Left renal cortex interstitium (tissue), 4 donors: ENCODE data around the gene TMEM86A. TPM values are rescaled to one million over a fixed set of nuclear protein-coding genes. Genes with fewer than 3 reads are reported as not detected.

Experiments
- DNase-seq, 4 donors: peaks; one replicate each; pipeline ENCODE4 v3.0.0-alpha.2; 2013; ENCODE audit warnings: low read depth in 4 of 4, low spot score in 2 of 4, missing footprints in 1 of 4
- polyA plus RNA-seq, 4 donors: library from polyadenylated mRNA; unstranded; fragments of 120-200 nt; gene quantifications; one replicate each; pipeline ENCODE4 v1.2.1, GENCODE V29; 2013; ENCODE audit not compliant: insufficient read length in 4 of 4

Gene TMEM86A
- polyA plus RNA-seq, 4 donors, result 7.0 to 10.0 (median 8.2) TPM

DNA sequence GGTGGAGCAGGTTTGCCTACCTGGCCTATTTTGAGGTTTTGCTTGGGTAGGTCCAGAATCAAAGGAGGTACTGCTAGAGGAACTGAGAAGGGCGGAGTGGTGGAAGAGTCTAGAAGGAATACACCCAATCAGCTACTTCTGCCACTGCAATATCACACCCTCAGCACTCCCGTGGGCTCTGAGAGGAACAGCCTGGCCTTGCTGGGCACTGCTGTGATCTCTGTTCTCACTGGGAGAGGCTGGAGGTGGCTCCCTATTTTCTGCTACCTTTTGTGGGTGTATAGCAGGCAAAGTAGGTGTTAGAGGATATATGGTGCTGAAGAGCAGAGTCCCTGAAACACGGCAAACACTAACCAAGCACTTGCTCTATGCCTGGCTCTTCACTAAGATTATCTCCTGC is 52.4 kb downstream of the TMEM86A start:
- DNase-seq, result no peak

DNA sequence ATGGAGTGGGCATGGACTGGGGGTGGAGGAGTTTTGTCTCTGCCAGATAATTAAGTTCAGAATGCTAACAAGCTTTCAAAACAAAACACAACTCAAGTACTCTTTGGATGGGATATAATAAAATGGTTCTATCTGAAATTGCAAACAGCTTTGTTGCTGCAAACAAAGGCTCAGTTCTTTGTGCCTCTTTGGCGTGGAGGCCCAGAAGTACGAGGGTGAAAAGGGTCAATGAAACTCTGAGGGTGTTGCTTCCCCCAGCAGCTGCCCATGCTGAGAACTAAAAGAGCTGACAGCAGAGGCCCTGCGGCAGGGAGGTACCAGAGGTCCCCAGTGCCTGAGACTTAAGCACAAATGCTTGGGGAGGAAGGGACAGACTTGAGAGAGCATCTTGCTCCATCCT is 53.9 kb downstream of the TMEM86A start:
- no peak for DNase-seq

DNA sequence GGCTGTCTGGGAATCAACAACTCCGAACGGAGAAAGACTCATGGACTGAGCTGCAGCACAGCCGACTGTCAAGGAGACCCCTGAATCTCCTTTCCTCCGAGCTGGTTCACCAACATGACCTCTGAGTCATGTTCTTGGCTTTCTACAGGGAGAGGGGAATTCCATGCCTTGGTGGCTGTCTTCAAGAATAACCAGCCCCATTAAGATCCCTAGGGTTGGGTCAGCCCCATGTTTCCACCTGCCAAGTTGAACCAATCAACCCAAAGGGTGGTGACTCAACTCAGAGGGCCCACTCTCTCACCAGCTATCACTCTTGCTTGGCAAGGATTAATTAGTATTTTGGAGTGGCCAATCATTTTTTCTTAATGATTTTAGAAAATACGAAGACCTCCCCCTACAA is 55.7 kb downstream of the TMEM86A start:
- DNase-seq, result no peak

Other genes with a start within 250 kb of the TMEM86A start
- gene LDHAL6A, start 242.9 kb upstream of the TMEM86A start, polyA plus RNA-seq, result 1 to 10 TPM in 3 of 4 donors, under 1 TPM in 1; 0.69 to 1.7 (median 1.2) TPM
- gene TSG101, start 171.8 kb upstream of the TMEM86A start, polyA plus RNA-seq, result 100 to 1,000 TPM; 134 to 189 (median 148) TPM
- 10 to 100 TPM; 18.0 to 23.9 (median 19.9) TPM for gene UEVLD, start 110.0 kb upstream of the TMEM86A start, polyA plus RNA-seq
- 10 to 100 TPM in 2 of 4 donors, 1 to 10 TPM in 2; 4.2 to 16.1 (median 9.5) TPM for gene MISFA, start 99.0 kb upstream of the TMEM86A start, polyA plus RNA-seq
- 10 to 100 TPM; 22.7 to 29.7 (median 26.5) TPM for gene SPTY2D1, start 64.4 kb upstream of the TMEM86A start, polyA plus RNA-seq
- gene IGSF22, start 27.4 kb downstream of the TMEM86A start, polyA plus RNA-seq, result 1 to 10 TPM; 1.7 to 3.4 (median 2.9) TPM
- gene PTPN5, start 93.0 kb downstream of the TMEM86A start, polyA plus RNA-seq, result 1 to 10 TPM in 1 of 4 donors, under 1 TPM in 3; 0.56 to 1.5 (median 0.78) TPM
- gene MRGPRX1, start 240.6 kb downstream of the TMEM86A start, polyA plus RNA-seq, result not detected